ENCODE measurements around the gene GPX3.
A peak's percentile ranks its signal among the peaks of the same experiment; 100 is the strongest.

GPX3 gene

GRCh38 chr5:151040211-151040747 is 19.9 kb downstream of the GPX3 start:
- peaks cover 14% of the 10 kb centered on the region for H3K4me1 ChIP-seq (ENCODE audit: insufficient read depth, insufficient read length)
- no peaks in the 10 kb centered on the region for H3K9me3 ChIP-seq (ENCODE audit: insufficient read depth, low read length)
- H3K27me3 ChIP-seq (ENCODE audit: insufficient read depth, insufficient read length) = no peaks in the 10 kb centered on the region
- no peak overlapping the region for H3K4me3 ChIP-seq (ENCODE audit: insufficient read length, low read depth)
- DNase-seq (ENCODE audit: low read depth, low spot score) = no peak
- H3K36me3 ChIP-seq (ENCODE audit: insufficient read depth, insufficient read length, low read length) = peaks cover 72% of the 10 kb centered on the region
- TF ChIP-seq SUZ12 (IDR thresholded peaks at IDR 0.05; ENCODE audit: extremely low read depth, insufficient read depth, insufficient read length) = no peak
- no peak for TF ChIP-seq YY1 (IDR thresholded peaks at IDR 0.05; ENCODE audit: insufficient read depth, insufficient read length)
- no peak for TF ChIP-seq ZNF274 (IDR thresholded peaks at IDR 0.05; ENCODE audit: low read depth, low read length)
- no peak overlapping the region for H3K9ac ChIP-seq (ENCODE audit: insufficient read length, low read depth)

- DNase-seq (ENCODE audit: low read depth, low spot score) = no peak
- no peaks in the 10 kb centered on the region for H3K9me3 ChIP-seq (ENCODE audit: insufficient read depth, low read length)
- H3K36me3 ChIP-seq (ENCODE audit: insufficient read depth, insufficient read length, low read length) = peaks cover 71% of the 10 kb centered on the region
- TF ChIP-seq ZNF274 (IDR thresholded peaks at IDR 0.05; ENCODE audit: low read depth, low read length) (no peak), SUZ12 (IDR thresholded peaks at IDR 0.05; ENCODE audit: extremely low read depth, insufficient read depth, insufficient read length) (no peak), YY1 (IDR thresholded peaks at IDR 0.05; ENCODE audit: insufficient read depth, insufficient read length) (no peak)
- H3K4me3 ChIP-seq (ENCODE audit: insufficient read length, low read depth) = no peak overlapping the region
- H3K27me3 ChIP-seq (ENCODE audit: insufficient read depth, insufficient read length) = no peaks in the 10 kb centered on the region
- no peak overlapping the region for H3K9ac ChIP-seq (ENCODE audit: insufficient read length, low read depth)
- H3K4me1 ChIP-seq (ENCODE audit: insufficient read depth, insufficient read length) = peaks cover 14% of the 10 kb centered on the region
These were observed 21.3 kb downstream of the GPX3 start for GRCh38 chr5:151041577-151042268.

GRCh38 chr5:151042453-151043093 is 22.2 kb downstream of the GPX3 start:
- TF ChIP-seq SUZ12 (IDR thresholded peaks at IDR 0.05; ENCODE audit: extremely low read depth, insufficient read depth, insufficient read length) (no peak), YY1 (IDR thresholded peaks at IDR 0.05; ENCODE audit: insufficient read depth, insufficient read length) (no peak), ZNF274 (IDR thresholded peaks at IDR 0.05; ENCODE audit: low read depth, low read length) (no peak)
- no peak for DNase-seq (ENCODE audit: low read depth, low spot score)
- no peak overlapping the region for H3K9ac ChIP-seq (ENCODE audit: insufficient read length, low read depth)
- H3K4me3 ChIP-seq (ENCODE audit: insufficient read length, low read depth) = no peak overlapping the region
- H3K27me3 ChIP-seq (ENCODE audit: insufficient read depth, insufficient read length) = no peaks in the 10 kb centered on the region
- H3K9me3 ChIP-seq (ENCODE audit: insufficient read depth, low read length) = no peaks in the 10 kb centered on the region
- H3K36me3 ChIP-seq (ENCODE audit: insufficient read depth, insufficient read length, low read length) = peaks cover 72% of the 10 kb centered on the region
- peaks cover 14% of the 10 kb centered on the region for H3K4me1 ChIP-seq (ENCODE audit: insufficient read depth, insufficient read length)

- Histone ChIP-seq H3K9me3 (ENCODE audit: insufficient read depth, low read length) (no peaks in the 10 kb centered on the region), H3K36me3 (ENCODE audit: insufficient read depth, insufficient read length, low read length) (peaks cover 71% of the 10 kb centered on the region), H3K4me1 (ENCODE audit: insufficient read depth, insufficient read length) (peaks cover 3% of the 10 kb centered on the region), H3K27me3 (ENCODE audit: insufficient read depth, insufficient read length) (no peaks in the 10 kb centered on the region), H3K9ac (ENCODE audit: insufficient read length, low read depth) (no peak overlapping the region), H3K4me3 (ENCODE audit: insufficient read length, low read depth) (no peak overlapping the region)
- no peak for TF ChIP-seq ZNF274 (IDR thresholded peaks at IDR 0.05; ENCODE audit: low read depth, low read length)
- no peak for TF ChIP-seq YY1 (IDR thresholded peaks at IDR 0.05; ENCODE audit: insufficient read depth, insufficient read length)
- no peak for TF ChIP-seq SUZ12 (IDR thresholded peaks at IDR 0.05; ENCODE audit: extremely low read depth, insufficient read depth, insufficient read length)
- no peak for DNase-seq (ENCODE audit: low read depth, low spot score)
These were observed 27.5 kb downstream of the GPX3 start for GRCh38 chr5:151047814-151048425.

GRCh38 chr5:151048526-151048925 is 28.1 kb downstream of the GPX3 start:
- Histone ChIP-seq H3K4me3 (ENCODE audit: insufficient read length, low read depth) (no peak overlapping the region), H3K9ac (ENCODE audit: insufficient read length, low read depth) (no peak overlapping the region), H3K9me3 (ENCODE audit: insufficient read depth, low read length) (no peaks in the 10 kb centered on the region), H3K36me3 (ENCODE audit: insufficient read depth, insufficient read length, low read length) (peaks cover 68% of the 10 kb centered on the region), H3K4me1 (ENCODE audit: insufficient read depth, insufficient read length) (peaks cover 3% of the 10 kb centered on the region), H3K27me3 (ENCODE audit: insufficient read depth, insufficient read length) (no peaks in the 10 kb centered on the region)
- no peak for DNase-seq (ENCODE audit: low read depth, low spot score)
- no peak for TF ChIP-seq ZNF274 (IDR thresholded peaks at IDR 0.05; ENCODE audit: low read depth, low read length)

GRCh38 chr5:151051066-151051930 is 30.9 kb downstream of the GPX3 start:
- Histone ChIP-seq H3K9me3 (ENCODE audit: insufficient read depth, low read length) (no peaks in the 10 kb centered on the region), H3K4me1 (ENCODE audit: insufficient read depth, insufficient read length) (peaks cover 3% of the 10 kb centered on the region), H3K9ac (ENCODE audit: insufficient read length, low read depth) (no peak overlapping the region), H3K4me3 (ENCODE audit: insufficient read length, low read depth) (no peak overlapping the region), H3K27me3 (ENCODE audit: insufficient read depth, insufficient read length) (no peaks in the 10 kb centered on the region), H3K36me3 (ENCODE audit: insufficient read depth, insufficient read length, low read length) (peaks cover 69% of the 10 kb centered on the region)
- TF ChIP-seq SUZ12 (IDR thresholded peaks at IDR 0.05; ENCODE audit: extremely low read depth, insufficient read depth, insufficient read length) = no peak
- TF ChIP-seq YY1 (IDR thresholded peaks at IDR 0.05; ENCODE audit: insufficient read depth, insufficient read length) = no peak
- no peak for TF ChIP-seq ZNF274 (IDR thresholded peaks at IDR 0.05; ENCODE audit: low read depth, low read length)
- DNase-seq (ENCODE audit: low read depth, low spot score) = peak; percentile 71
